Measurements from ENCODE around the gene SYNPO2L.

GRCh38 chr10:73641328-73642060, 14.3 kb downstream of the SYNPO2L start, which contains the start of gene MYOZ1:
- no peak for TF ChIP-seq EP300 (conservative IDR thresholded peaks at IDR 0.05; ENCODE audit: poor library complexity, severe bottlenecking)
- TF ChIP-seq, protein P1, sequence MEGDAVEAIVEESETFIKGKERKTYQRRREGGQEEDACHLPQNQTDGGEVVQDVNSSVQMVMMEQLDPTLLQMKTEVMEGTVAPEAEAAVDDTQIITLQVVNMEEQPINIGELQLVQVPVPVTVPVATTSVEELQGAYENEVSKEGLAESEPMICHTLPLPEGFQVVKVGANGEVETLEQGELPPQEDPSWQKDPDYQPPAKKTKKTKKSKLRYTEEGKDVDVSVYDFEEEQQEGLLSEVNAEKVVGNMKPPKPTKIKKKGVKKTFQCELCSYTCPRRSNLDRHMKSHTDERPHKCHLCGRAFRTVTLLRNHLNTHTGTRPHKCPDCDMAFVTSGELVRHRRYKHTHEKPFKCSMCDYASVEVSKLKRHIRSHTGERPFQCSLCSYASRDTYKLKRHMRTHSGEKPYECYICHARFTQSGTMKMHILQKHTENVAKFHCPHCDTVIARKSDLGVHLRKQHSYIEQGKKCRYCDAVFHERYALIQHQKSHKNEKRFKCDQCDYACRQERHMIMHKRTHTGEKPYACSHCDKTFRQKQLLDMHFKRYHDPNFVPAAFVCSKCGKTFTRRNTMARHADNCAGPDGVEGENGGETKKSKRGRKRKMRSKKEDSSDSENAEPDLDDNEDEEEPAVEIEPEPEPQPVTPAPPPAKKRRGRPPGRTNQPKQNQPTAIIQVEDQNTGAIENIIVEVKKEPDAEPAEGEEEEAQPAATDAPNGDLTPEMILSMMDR (IDR thresholded peaks at IDR 0.05; ENCODE audit: poor library complexity, severe bottlenecking) = no peak
